Measurements from ENCODE around the gene TBC1D14. TPM values are rescaled to one million over a fixed set of nuclear protein-coding genes. Genes with fewer than 3 reads are reported as not detected.

TBC1D14 gene
- polyA plus RNA-seq, 3 donors, result 62.6 to 67.5 (median 62.6) TPM

GRCh38 chr4:7052923-7053715, 143.5 kb downstream of the TBC1D14 start:
- DNase-seq (ENCODE audit: low read depth in 3 of 3, low spot score in 2 of 3), result no peak

GRCh38 chr4:7054106-7054880, 144.7 kb downstream of the TBC1D14 start:
- DNase-seq (ENCODE audit: low read depth in 3 of 3, low spot score in 2 of 3), result no peak

GRCh38 chr4:7055111-7055989, 145.7 kb downstream of the TBC1D14 start:
- no peak for DNase-seq (ENCODE audit: low read depth in 3 of 3, low spot score in 2 of 3)

GRCh38 chr4:7055990-7056325, 146.3 kb downstream of the TBC1D14 start:
- no peak for DNase-seq (ENCODE audit: low read depth in 3 of 3, low spot score in 2 of 3)

DNA sequence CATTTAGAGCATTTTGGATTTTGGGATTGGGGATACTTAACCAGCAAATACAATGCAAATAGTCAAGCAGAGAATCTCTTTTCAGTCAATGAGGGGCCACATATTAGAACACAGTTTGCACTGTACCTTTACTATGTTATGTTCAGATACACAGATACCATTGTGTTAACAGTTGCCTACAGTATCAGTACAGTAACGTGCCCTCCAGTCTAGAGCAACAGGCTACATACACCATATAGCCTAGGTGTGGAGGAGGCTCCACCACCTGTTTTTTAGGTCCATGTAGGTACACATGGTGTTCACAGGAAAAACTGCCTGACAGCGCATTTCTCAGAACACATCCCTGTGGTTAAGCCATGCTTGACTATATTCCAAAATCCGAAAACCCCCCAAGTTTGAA, 149.2 kb downstream of the TBC1D14 start:
- no peak for DNase-seq (ENCODE audit: low read depth in 3 of 3, low spot score in 2 of 3)

DNA sequence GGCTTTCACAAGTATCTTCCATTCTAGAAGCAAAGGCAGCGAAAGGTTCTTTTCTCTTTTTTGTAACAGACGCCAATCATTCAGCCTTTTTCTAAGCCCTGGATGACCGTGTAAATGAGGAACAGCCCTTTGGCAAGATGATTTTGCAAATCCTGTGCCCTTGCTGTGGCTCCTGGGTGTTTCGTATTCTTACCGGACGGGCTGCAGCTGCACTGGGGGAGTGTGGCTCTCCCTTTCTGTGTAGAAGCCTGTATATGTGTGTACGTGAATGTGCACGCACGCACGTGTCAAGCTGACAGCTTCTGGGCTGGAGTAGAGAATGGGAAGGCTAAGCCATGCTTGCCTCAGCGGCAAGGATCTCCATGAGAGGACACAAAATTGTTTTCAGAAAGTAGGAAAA, 150.0 kb downstream of the TBC1D14 start:
- DNase-seq (ENCODE audit: low read depth in 3 of 3, low spot score in 2 of 3), result no peak

DNA sequence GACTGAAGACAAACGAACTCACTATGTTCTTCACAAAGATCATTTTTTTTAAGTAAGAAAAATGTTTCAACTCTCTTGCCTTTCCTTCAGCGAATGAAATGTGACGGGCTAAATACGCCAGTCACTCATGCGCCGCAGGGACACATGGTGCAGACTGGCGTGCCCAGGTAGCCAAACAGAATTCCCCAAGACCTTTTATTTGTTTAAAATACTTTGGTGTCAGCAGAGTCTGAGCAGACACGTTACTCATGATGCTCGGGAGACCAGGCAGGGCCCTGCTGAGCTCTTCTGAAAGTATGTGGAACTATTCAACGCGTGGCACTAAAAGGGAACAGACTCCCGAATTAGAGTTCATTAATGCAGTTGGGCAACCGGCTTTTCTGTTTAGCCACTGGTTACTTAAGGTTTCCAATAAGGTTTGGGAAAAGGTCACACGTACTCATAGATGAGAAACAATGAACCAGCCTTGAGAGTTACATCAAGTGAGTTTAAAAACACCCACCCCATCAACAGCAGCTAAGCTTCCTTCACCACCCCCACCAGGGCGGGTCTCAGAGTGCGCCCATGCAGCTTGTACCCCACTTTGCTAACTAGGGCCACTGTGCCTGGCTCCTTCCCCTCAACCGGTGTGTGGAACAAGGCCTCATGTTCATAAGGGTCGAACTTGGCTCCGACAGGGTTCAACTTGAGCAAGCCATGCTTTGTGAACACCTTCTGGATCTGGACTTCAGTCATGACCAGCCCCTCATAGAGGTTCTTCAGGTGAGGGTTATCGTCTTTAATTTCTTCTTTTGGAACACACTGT, 150.9 kb downstream of the TBC1D14 start:
- DNase-seq (ENCODE audit: low read depth in 3 of 3, low spot score in 2 of 3), result no peak

DNA sequence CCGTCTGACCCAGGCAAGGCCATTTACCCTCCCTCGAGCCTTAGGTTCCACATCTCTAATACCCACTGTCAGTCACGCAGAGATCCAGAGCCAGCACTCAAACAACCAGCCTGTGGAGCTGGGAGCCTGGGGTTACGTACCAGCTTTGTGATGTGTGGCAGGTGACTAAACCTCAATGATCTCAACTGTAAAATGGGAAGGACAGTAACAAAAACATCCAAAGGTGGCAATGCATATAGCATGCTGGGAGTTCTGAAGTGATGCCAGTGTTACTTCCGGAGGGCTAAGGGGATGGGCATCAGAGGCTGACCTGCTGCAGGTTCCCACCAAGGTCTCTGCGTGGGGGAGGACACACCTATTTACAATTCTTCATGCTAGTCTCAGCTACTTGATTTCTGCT, 152.2 kb downstream of the TBC1D14 start:
- DNase-seq (ENCODE audit: low read depth in 3 of 3, low spot score in 2 of 3), result no peak

DNA sequence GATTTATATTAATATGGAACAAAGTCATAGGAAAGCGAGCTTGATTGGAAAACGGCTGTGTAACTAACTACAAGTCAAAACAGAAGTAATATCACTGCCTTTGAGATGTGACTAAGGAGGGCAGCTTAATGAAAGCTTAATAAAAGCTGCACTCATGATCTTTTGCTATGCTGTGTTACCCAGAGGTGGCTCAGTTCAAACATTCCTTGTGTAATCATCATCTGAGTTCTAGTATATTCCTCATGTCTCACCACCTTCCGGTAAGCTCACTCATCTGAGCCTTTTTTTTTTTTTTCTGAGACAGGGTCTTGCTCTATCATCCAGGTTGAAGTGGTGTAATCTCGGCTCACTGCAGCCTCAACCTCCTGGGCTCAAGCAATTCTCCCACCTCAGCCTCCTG, 153.2 kb downstream of the TBC1D14 start:
- DNase-seq (ENCODE audit: low read depth in 3 of 3, low spot score in 2 of 3), result no peak

DNA sequence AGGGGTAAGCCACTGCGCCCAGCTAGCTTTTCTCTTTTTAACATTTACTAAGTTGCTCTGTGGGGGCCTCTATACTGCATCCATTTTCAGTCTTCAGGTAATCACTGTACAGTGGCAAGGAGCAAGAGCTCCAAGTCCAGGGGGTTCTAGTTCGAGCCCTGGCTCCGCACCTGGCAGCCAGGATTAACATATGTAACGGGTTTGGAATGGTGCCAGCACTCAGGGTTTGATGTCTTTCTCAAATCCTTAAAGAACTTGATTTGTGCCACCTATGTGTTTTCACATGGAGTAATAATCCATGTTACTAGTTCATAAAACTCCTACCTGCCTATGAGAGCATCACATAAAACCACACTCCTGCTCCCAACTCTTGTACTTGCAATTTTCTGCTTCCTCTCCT, 153.7 kb downstream of the TBC1D14 start:
- DNase-seq (ENCODE audit: low read depth in 3 of 3, low spot score in 2 of 3), result no peak

GRCh38 chr4:7066006-7066405, 156.4 kb downstream of the TBC1D14 start:
- no peak for DNase-seq (ENCODE audit: low read depth in 3 of 3, low spot score in 2 of 3)

GRCh38 chr4:7066493-7066892, 156.9 kb downstream of the TBC1D14 start:
- DNase-seq (ENCODE audit: low read depth in 3 of 3, low spot score in 2 of 3), result no peak

DNA sequence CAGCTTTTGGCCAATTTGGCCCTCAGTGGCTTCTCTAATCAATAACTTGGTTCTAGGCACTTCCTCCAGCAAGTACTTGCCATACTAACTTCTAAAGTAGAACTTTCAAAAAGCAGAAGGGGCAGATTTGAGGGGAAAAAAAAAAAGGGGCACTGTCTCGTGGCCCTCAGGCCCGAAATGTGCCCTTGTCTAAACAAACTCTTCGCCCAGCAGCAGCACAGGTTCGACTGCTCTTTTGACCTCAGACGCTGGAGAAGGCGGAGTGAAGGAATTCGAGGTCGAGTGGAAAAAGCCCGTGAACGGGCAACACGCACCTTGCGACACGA, 157.5 kb downstream of the TBC1D14 start:
- no peak for DNase-seq (ENCODE audit: low read depth in 3 of 3, low spot score in 2 of 3)

DNA sequence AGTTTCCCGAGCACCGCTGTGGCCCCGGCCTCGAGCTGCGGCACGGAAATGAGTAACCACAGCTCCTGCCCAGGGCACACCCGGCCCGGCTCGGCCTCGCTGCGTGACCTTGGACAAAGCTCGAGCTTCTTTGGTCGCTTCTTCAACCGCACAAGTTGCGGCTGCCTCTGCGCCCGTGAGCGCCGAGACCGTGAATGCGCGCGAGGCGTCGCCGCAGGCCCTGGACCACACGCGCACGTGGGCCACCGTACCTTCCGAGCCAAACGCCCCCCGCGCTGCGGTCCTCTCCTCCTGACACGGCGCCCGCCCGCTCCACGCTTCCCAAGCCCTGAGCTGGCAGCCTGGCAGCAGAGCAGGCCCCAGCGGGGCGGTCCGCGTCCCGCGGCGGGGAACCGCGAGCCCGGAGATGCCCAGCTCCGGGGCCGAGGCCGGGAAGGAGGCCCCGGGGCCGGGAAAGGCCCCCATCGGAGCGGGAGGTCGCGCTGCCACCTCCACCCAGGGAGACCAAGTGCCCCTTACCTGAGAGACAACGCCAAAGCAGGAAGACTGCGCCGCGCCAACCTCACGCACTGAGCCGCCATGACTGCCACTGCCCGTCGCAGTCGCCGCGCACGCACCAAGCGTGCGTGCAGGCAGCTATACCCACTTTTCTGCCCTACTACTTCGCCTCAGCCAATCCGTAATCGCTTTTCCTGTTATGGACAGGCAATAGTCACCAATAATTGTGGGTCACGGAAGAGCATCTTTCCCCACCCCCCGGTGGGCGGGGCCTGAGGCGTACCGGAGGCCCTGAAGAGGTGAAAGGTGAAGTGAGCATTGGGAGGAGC, 158.0 kb downstream of the TBC1D14 start, which contains the start of gene GRPEL1:
Gene GRPEL1 (minus strand): TSS at position 613 of the 827 bp plus-strand sequence. CDS start 32 bp downstream, at position 581.
- DNase-seq (ENCODE audit: low read depth in 3 of 3, low spot score in 2 of 3), result peak; percentile 97 to 99 (median 99)

DNA sequence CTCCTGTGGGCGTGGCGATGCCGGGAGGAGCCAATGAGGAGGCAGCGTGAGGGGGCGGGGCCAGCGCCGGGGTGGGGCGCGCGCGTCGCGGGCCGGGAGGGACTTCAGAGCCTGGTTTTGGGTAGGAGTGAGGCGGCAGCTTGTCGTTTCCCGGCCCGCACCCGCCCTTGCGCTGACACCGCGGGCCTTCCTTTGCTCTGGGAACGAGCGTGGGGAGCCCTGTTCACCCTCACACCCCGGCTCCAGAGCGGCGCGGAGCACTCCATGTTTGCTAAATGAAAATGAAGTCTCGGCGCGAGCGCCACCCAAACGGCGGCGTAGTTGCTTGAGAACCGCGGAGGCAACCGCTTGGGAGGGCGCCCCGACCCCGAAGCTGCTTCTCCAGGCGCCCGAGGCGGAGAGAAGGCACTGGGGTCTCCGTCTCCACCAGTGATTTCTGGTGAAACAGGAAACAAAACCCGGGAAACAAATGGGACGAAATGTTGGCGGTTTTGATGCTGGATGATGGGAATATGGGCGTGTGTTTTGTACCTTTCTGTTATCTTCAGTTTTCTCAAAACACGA, 158.7 kb downstream of the TBC1D14 start:
- no peak for DNase-seq (ENCODE audit: low read depth in 3 of 3, low spot score in 2 of 3)

- no peak for DNase-seq (ENCODE audit: low read depth in 3 of 3, low spot score in 2 of 3)
Observed at GRCh38 chr4:7068883-7069282, 159.3 kb downstream of the TBC1D14 start.

DNA sequence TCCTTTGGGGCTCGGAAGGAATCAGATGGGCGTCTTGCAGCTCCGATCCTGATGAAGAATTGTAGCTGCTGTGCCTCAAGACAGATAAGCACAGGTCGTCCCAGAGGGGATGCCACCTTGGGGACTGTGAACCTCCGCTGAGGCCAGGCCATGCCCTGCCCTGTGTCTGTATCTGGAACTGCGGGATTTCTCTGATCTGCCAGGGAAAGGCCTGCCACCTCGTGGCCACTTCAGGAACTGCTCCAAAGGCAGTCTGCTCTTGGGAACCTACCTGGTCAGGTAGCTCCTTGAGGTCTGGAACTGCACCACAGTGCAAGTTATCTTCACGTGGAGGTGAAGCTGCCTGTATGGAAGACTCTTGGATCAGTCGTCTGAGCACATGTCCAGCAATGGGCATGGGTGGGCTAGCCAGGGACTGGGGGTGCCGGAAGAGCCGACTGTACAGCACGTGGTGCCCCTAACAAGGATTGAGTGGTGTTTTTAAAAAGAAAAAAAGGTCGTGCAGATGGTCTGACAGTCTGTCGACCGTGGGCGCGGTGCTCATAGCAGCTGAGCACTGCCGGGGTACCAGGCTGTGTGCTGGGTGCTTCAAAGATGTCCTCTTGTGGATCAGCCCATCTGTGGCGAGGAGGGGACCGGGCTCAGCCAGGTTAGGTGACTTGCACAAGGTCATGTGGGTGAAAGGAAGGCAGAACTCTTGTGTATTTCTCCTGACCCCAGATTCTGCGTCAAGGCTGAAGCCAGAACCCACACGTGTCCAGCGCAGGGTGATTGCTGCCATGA, 161.3 kb downstream of the TBC1D14 start:
- DNase-seq (ENCODE audit: low read depth in 3 of 3, low spot score in 2 of 3), result peak in 1 of 3 donors; percentile 72

GRCh38 chr4:7073059-7073458, 163.4 kb downstream of the TBC1D14 start:
- DNase-seq (ENCODE audit: low read depth in 3 of 3, low spot score in 2 of 3), result no peak
